GM12878 (cell line): ENCODE data around the gene CDK16. TPM values are rescaled to one million over a fixed set of nuclear protein-coding genes. Genes with fewer than 3 reads are reported as not detected.

Experiments used
- ATAC-seq: fragments of 200-7000 bp; cut with Tn5 transposase; 3 replicates; pipeline ENCODE4 v1.9.1; 2020; ENCODE audit warnings: mild to moderate bottlenecking, moderate library complexity
- BruUV-seq: library from RNA; stranded (reverse); fragments of 400-500 nt; replicated peaks from 2 replicates; lab custom pipeline; 2021; lab: Mats Ljungman, UMichigan
- CTCF ChIA-PET: fragments of 300-600 bp; sonication (Branson Sonifier 250); formaldehyde crosslinking; extraction: SDS; loops from one replicate; lab custom pipeline; 2021; ENCODE audit warnings: inconsistent platforms; lab: Yijun Ruan, JAX
- POLR2A ChIA-PET: fragments of 350-600 bp; formaldehyde crosslinking; extraction: SDS; loops from one replicate; lab custom pipeline; 2021; ENCODE audit warnings: inconsistent platforms; lab: Charles Lee
- RAD21 ChIA-PET: fragments of 300-600 bp; sonication (Branson Sonifier 250); formaldehyde crosslinking; loops from one replicate; lab custom pipeline; 2023; ENCODE audit warnings: antibody characterized with exemption; ENCODE audit not compliant: unreplicated experiment; lab: Charles Lee
- SMC1A ChIA-PET: fragments of 300-600 bp; sonication (Branson Sonifier 250); formaldehyde crosslinking; loops from one replicate; lab custom pipeline; 2023; ENCODE audit not compliant: unreplicated experiment, uncharacterized antibody; lab: Charles Lee
- DNase-seq: peaks from one replicate; pipeline ENCODE4 v3.0.0-alpha.2; 2011; ENCODE audit warnings: low read depth, low spot score
- FAIRE-seq: peaks from 3 replicates; lab custom pipeline; 2011; peaks lifted over from hg19 to GRCh38; lab: Jason Lieb, UNC
- H2AFZ ChIP-seq: 2 replicates; pipeline ENCODE4 v1.6.0; 2011; ENCODE audit warnings: low read depth, low read length, control low read depth; ENCODE audit not compliant: control insufficient read depth
- H3K27ac ChIP-seq: 2 replicates; pipeline ENCODE4 v1.5.1; 2011; ENCODE audit warnings: control low read depth; ENCODE audit not compliant: control insufficient read depth, insufficient read depth
- H3K27me3 ChIP-seq, 2 experiments: replicated peaks in 1 of 2; 2 replicates each; pipeline versions ENCODE4 v1.6.0 to v1.6.1; 2011; ENCODE audit warnings: low read length in 1 of 2; ENCODE audit not compliant: control insufficient read depth in 2 of 2, insufficient read depth in 2 of 2
- H3K36me3 ChIP-seq, 2 experiments: 2 replicates each; pipeline ENCODE4 v1.5.1; 2011; ENCODE audit warnings: low read length in 1 of 2; ENCODE audit not compliant: control insufficient read depth in 2 of 2, insufficient read depth in 2 of 2
- H3K4me1 ChIP-seq: 2 replicates; pipeline ENCODE4 v1.6.1; 2011; ENCODE audit warnings: mild to moderate bottlenecking, low read length, moderate library complexity, mixed read lengths; ENCODE audit not compliant: control insufficient read depth, insufficient read depth
- H3K4me2 ChIP-seq: 2 replicates; pipeline ENCODE4 v1.6.0; 2011; ENCODE audit warnings: control low read depth; ENCODE audit not compliant: control insufficient read depth, insufficient read depth
- H3K4me3 ChIP-seq: fragments of 200-600 bp; sonication (generic); 2 replicates; pipeline ENCODE4 v1.5.1; 2016
- H3K79me2 ChIP-seq: 2 replicates; pipeline ENCODE4 v1.6.0; 2011; ENCODE audit warnings: low read length; ENCODE audit not compliant: control insufficient read depth, insufficient read depth
- H3K9ac ChIP-seq: 2 replicates; pipeline ENCODE4 v1.8.0; 2011; ENCODE audit warnings: low read length, control low read depth, mixed read lengths; ENCODE audit not compliant: control insufficient read depth, insufficient read depth
- H3K9me3 ChIP-seq: replicated peaks from 3 replicates; pipeline ENCODE4 v1.5.1; 2011; ENCODE audit warnings: mild to moderate bottlenecking, low read length; ENCODE audit not compliant: control insufficient read depth, insufficient read depth
- H4K20me1 ChIP-seq: 2 replicates; pipeline ENCODE4 v1.6.0; 2011; ENCODE audit not compliant: control insufficient read depth, insufficient read depth
- CUX1 ChIP-seq: IDR thresholded peaks from 2 replicates; pipeline ENCODE4 v1.6.1; 2012; ENCODE audit warnings: improper control_type of control experiment, low read depth, low read length; ENCODE audit not compliant: insufficient replicate concordance
- SP1 ChIP-seq: IDR thresholded peaks from one replicate; pipeline ENCODE4 v1.6.1; 2011; ENCODE audit warnings: low read depth, low read length
- YBX1 ChIP-seq: fragments of 450-650 bp; IDR thresholded peaks from 2 replicates; pipeline ENCODE4 v1.6.1; 2016; ENCODE audit warnings: antibody characterized with exemption
- YY1 ChIP-seq: IDR thresholded peaks from 2 replicates; pipeline ENCODE4 v1.6.1; 2011; ENCODE audit warnings: low read depth, mild to moderate bottlenecking, low read length
- WGBS: methylation state at CpG from one replicate; pipeline ENCODE4 v1.1.6; 2016; ENCODE audit warnings: low lambda C conversion rate; ENCODE audit not compliant: insufficient replicate concordance, insufficient coverage; ENCODE audit errors: missing lambda C conversion rate; 5-methylcytosine and 5-hydroxymethylcytosine counted together
- in situ Hi-C: fragments of 300-500 bp; cut with MboI; formaldehyde crosslinking; loops from 9 replicates; pipeline ENCODE4 v1.14.3; 2018; ENCODE audit warnings: mixed read lengths
- intact Hi-C: fragments of 100-400 bp; cut with micrococcal nuclease; formaldehyde crosslinking; loops from one replicate; pipeline ENCODE4 v1.14.2; 2022; ENCODE audit not compliant: unreplicated experiment
- polyA plus RNA-seq, 11 experiments: library from polyadenylated mRNA; depleted of rRNA in 4 of 11; unstranded in 6 of 11; stranded (reverse) in 5 of 11; fragments of >200 nt; fragmentation: Nextera tagmentation in 4 of 11; fragmentation: Illumina TruSeq in 1 of 11; extraction: Ambion mirVana in 4 of 11; extraction: Trizol in 1 of 11; gene quantifications; 1 replicate in 1 of 11; 2 replicates in 10 of 11; pipeline versions ENCODE4 v1.2.1 to v1.2.3, GENCODE V29; 2011 to 2016; ENCODE audit warnings: inconsistent platforms in 2 of 11, missing spikeins in 2 of 11, low read depth in 1 of 11
- total RNA-seq, 4 experiments: library from RNA; depleted of rRNA in 3 of 4; stranded (reverse); fragments of >200 nt in 3 of 4; fragmentation: Illumina TruSeq in 1 of 4; extraction: Trizol in 1 of 4; gene quantifications; 2 replicates each; pipeline versions ENCODE4 v1.2.1 to v1.2.3, GENCODE V29; 2013 to 2021

The CDK16 gene
- total and polyA plus RNA-seq, 10 of the 15 experiments (the other 5 are each of a cell fraction or from before 2014, with no cell fraction given) = 2.4 to 75.1 (median 48.2) TPM

DNA sequence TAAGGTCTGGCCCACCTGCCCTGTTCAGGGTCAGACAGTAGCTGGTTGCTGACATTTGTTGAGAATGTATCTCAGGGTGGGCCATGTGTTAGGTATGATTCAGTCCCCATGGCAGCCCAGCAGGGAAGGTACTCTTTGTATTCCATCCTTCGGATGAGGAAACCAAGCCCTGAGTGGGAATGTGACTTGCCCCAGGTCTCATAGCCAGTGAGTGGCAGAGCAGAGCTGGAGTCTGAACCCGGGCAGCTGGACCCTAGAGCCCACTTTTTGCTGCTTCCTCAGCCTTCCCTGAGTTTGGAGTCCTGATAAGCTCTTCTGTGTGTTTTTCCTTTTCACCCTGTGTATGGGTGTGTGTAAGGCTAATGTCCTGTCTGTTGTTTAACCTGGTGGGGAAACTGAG, 46.5 kb upstream of the CDK16 start:
- POLR2A ChIA-PET = no interaction called here
- ATAC-seq (no peak), DNase-seq (no peak), FAIRE-seq (no peak)
- Histone ChIP-seq H3K9ac (no peak overlapping the region), H3K9me3 (no peaks in the 10 kb centered on the region), H3K27me3 (no peaks in the 10 kb centered on the region), H3K4me2 (no peak overlapping the region), H3K4me1 (no peaks in the 10 kb centered on the region), H3K36me3 (peaks cover 0 to 11% of the 10 kb centered on the region in 2 experiments; a peak in 2 of 4 replicates), H4K20me1 (no peaks in the 10 kb centered on the region), H3K4me3 (no peak overlapping the region), H3K27ac (no peak overlapping the region), H3K79me2 (no peaks in the 10 kb centered on the region), H2AFZ (no peak overlapping the region)
- RAD21 ChIA-PET = no interaction called here
- no TSS peak for BruUV-seq
- in situ Hi-C loops = no loop called here
- TF ChIP-seq YY1 (no peak), SP1 (no peak), YBX1 (no peak), CUX1 (no peak)
- WGBS = 43% methylated on average over 2 of the region's 2 CpGs
- CTCF ChIA-PET = no interaction called here
- intact Hi-C loops = no loop called here
- SMC1A ChIA-PET = interaction anchor here (0.6 kb wide), 1 partner anchor 289 kb away, joined by 3 read pairs; no protein-coding TSS in a partner anchor
